BJ (cell line): ENCODE data around the gene CHRNB4. TPM values are rescaled to one million over a fixed set of nuclear protein-coding genes. Genes with fewer than 3 reads are reported as not detected.

ENCODE experiments used
- CTCF ChIA-PET: fragments of 350-600 bp; formaldehyde crosslinking; extraction: SDS; loops from one replicate; lab custom pipeline; 2021; ENCODE audit warnings: antibody characterized with exemption, inconsistent platforms; lab: Yijun Ruan, JAX
- POLR2A ChIA-PET: fragments of 300-600 bp; sonication (Branson Sonifier 250); formaldehyde crosslinking; extraction: SDS; loops from one replicate; lab custom pipeline; 2021; ENCODE audit warnings: antibody characterized with exemption; lab: Charles Lee
- DNase-seq: peaks from one replicate; pipeline ENCODE4 v3.0.0-alpha.2; 2011; ENCODE audit warnings: low read depth
- H3K27me3 ChIP-seq: 2 replicates; pipeline ENCODE4 v1.6.0; 2011; ENCODE audit warnings: low read length; ENCODE audit not compliant: control insufficient read depth, insufficient read depth
- H3K36me3 ChIP-seq: 2 replicates; pipeline ENCODE4 v1.5.1; 2011; ENCODE audit warnings: low read length; ENCODE audit not compliant: control insufficient read depth, insufficient read depth
- H3K4me3 ChIP-seq: 2 replicates; pipeline ENCODE4 v1.5.1; 2011; ENCODE audit warnings: low read depth, mild to moderate bottlenecking, control low read depth, low read length
- polyA plus RNA-seq: library from polyadenylated mRNA; depleted of rRNA; stranded (reverse); fragments of >200 nt; gene quantifications from 2 replicates; pipeline ENCODE4 v1.2.3, GENCODE V29; 2011
- TF ChIP-seq, protein P1 (sequence below): IDR thresholded peaks from 2 replicates; pipeline ENCODE4 v1.5.1; 2011; ENCODE audit warnings: low read depth, mild to moderate bottlenecking, control low read depth, inconsistent platforms, low read length, moderate library complexity; ENCODE audit not compliant: insufficient read depth

The CHRNB4 gene
- polyA plus RNA-seq, 1 experiment, result not detected

DNA sequence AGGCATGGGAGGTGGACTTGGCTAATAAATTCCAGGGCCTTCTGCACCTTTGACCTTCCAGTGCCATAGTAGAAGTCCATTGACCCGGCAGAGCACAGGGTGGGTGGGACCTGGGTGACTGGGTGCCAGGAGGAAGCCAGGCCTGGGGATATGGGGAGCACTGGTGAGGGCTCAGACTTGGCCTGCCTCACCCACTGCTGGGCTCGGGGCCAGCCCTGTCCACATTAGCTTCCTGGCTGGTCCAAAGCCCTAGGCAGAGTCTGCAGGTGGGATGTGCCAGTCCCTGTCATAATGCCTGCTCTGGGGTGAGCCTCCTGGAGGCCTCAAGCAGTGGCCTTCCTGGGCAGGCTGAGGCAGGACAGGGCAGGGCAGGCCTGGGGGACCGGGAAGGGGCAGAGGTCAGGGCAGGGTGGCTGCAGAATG is 38.1 kb upstream of the CHRNB4 start:
- no peak overlapping the region for H3K4me3 ChIP-seq
- peaks cover under 1% of the 10 kb centered on the region; the same call in 1 of the 2 replicates for H3K27me3 ChIP-seq
- DNase-seq, result no peak
- no peaks in the 10 kb centered on the region for H3K36me3 ChIP-seq
- CTCF ChIA-PET, result no interaction called here
- POLR2A ChIA-PET, result no interaction called here
- TF ChIP-seq, protein P1, sequence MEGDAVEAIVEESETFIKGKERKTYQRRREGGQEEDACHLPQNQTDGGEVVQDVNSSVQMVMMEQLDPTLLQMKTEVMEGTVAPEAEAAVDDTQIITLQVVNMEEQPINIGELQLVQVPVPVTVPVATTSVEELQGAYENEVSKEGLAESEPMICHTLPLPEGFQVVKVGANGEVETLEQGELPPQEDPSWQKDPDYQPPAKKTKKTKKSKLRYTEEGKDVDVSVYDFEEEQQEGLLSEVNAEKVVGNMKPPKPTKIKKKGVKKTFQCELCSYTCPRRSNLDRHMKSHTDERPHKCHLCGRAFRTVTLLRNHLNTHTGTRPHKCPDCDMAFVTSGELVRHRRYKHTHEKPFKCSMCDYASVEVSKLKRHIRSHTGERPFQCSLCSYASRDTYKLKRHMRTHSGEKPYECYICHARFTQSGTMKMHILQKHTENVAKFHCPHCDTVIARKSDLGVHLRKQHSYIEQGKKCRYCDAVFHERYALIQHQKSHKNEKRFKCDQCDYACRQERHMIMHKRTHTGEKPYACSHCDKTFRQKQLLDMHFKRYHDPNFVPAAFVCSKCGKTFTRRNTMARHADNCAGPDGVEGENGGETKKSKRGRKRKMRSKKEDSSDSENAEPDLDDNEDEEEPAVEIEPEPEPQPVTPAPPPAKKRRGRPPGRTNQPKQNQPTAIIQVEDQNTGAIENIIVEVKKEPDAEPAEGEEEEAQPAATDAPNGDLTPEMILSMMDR, result no peak

DNA sequence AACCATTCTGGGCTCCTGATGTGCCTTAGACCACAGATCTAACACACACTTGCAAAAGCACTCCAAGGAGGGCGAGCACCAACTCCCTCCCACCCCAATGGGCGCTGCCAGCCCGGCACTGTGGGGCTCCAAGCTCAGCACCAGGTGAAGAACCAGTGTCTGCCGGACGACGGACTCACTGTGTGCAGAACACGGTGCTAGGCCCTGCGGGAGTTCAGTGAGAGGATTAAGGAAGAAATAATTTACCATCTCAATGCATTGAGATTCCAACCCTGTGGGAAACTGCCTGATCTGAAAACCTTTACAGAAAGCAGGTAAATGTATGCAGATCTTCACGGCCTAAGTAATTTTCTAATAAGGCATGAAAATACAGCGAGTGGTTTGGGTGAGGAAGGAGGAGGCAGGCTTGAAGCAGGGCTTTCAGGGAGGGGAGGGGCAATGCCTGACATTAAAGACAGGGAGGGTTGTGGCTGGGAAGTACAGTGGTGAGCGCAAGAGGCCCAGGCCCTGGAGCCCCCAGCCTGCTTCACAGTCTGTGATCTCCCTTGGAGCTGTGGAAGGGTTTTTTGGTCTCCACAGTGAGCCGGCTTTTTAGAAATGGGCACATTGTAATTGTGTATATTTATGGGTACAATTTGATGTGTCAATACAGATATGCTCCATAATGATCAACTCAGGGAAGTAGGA is 35.6 kb upstream of the CHRNB4 start:
- ChIA-PET POLR2A (no interaction called here), CTCF (no interaction called here)
- Histone ChIP-seq H3K27me3 (no peaks in the 10 kb centered on the region; the same call in 1 of the 2 replicates), H3K36me3 (no peaks in the 10 kb centered on the region), H3K4me3 (no peak overlapping the region)
- DNase-seq, result no peak
- TF ChIP-seq, protein P1, result no peak

DNA sequence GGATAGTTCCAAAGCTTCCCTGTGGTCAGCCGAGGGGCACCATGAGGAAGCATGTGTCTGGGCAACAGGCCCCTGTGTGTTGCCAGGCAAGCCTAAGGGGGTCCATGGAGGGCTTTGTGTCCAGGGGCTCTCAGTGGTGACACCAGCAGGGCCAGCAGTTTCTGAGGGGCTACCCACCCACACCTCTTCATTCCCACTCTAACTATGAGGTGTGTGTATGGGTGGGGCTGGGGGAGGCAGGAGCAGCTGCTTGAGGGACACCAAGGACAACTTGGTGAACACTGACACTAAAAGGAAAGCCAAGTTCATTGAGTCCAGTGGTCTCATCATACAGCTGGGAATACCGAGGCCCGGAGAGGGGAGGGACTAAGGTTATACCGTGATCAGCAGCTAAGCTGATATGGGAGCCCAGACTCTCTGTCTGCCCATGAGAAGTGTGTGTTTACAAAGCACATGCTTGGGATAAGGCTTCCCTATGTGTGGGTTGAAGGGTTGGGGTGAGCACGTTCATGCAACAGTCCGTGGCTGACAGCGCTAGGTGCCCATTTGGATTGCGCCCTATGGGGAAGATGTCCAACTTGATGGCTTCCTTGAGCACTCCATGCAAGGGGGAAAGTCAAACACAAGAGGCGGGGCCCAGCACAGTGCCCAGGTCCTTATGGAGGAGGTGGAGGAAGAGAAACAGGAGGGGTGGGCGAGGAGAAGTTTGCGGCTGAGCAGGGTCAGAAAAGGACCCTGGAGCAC is 34.8 kb upstream of the CHRNB4 start:
- H3K36me3 ChIP-seq, result no peaks in the 10 kb centered on the region
- CTCF ChIA-PET, result interaction anchor here (2.1 kb wide), 1 partner anchor 8 kb away, joined by 6 read pairs; no protein-coding TSS in a partner anchor
- TF ChIP-seq, protein P1, result no peak
- H3K27me3 ChIP-seq, result no peaks in the 10 kb centered on the region
- POLR2A ChIA-PET, result no interaction called here
- no peak overlapping the region for H3K4me3 ChIP-seq
- no peak for DNase-seq

DNA sequence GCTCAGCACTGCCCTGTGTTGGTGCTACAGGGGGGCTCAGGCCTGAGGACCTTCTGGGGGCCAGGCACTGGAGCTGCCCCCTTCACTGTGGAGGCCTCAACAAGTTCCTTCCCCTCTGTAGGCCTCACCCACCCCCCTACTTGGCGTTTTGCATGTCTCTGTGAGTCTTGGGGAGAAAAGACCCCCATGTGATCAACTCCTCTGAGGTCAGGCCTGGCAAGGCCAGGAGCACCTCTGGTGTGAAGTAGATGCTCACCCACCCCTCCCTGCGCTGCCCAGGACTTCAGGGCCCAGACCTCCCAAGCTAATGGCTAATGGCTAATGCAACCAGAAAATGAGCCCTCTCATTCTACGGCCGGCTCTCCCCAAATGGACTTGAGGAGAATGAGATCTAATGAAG is 34.2 kb upstream of the CHRNB4 start:
- TF ChIP-seq, protein P1, result no peak

DNA sequence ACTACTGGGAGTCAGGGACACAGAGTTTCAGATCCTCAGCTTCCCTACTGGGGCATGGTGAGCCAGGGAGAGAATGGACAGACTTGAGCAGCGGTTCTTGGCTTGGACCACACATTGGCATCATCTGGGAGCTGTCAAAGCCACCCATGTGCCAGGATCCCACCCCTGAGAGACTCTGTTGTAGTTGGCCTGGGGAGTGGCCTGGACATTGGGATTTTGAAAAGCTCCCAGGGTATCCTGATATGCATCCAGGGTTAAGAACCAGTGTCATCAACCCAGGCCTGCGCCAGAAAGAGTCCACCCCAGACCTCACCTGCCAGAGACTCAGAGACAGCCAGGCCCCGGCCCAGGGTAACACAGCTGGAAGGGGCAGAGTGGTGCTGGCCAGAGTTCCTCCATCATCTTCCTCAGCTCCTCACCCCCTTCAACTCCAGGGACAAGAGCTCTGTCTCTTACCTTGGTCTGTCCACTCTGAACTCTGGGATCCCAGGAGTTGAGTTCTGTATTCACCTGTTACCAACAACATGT is 33.0 kb upstream of the CHRNB4 start:
- ChIA-PET POLR2A (no interaction called here), CTCF (interaction anchor here (2.1 kb wide), 1 partner anchor 10 kb away, joined by 6 read pairs; no protein-coding TSS in a partner anchor)
- Histone ChIP-seq H3K4me3 (no peak overlapping the region), H3K27me3 (no peaks in the 10 kb centered on the region), H3K36me3 (no peaks in the 10 kb centered on the region)
- no peak for DNase-seq
- TF ChIP-seq, protein P1, result no peak

More for the DNA sequence above, 34.2 kb upstream of the CHRNB4 start:
- no peak overlapping the region for H3K4me3 ChIP-seq
- POLR2A ChIA-PET, result no interaction called here
- no peaks in the 10 kb centered on the region for H3K36me3 ChIP-seq
- CTCF ChIA-PET, result interaction anchor here (0.6 to 2.1 kb wide), 2 partner anchors 9 to 192 kb away, joined by 3 to 6 read pairs; no protein-coding TSS in a partner anchor
- DNase-seq, result no peak
- no peaks in the 10 kb centered on the region for H3K27me3 ChIP-seq
